Panc1 (cell line): Measurements from ENCODE around the gene PAX3. TPM values are rescaled to one million over a fixed set of nuclear protein-coding genes. Genes with fewer than 3 reads are reported as not detected.

Source experiments
- ATAC-seq: fragments of 200-7000 bp; cut with Tn5 transposase; 2 replicates; pipeline ENCODE4 v1.9.1; 2020; ENCODE audit warnings: mild to moderate bottlenecking, moderate library complexity
- BruUV-seq: library from RNA; stranded (reverse); fragments of 400-500 nt; replicated peaks from 2 replicates; lab custom pipeline; 2021; lab: Mats Ljungman, UMichigan
- CTCF ChIA-PET: fragments of 300-600 bp; sonication (Branson Sonifier 250); formaldehyde crosslinking; loops from one replicate; lab custom pipeline; 2022; ENCODE audit warnings: antibody characterized with exemption; lab: Charles Lee
- POLR2A ChIA-PET: fragments of 300-600 bp; sonication (Branson Sonifier 250); formaldehyde crosslinking; loops from one replicate; lab custom pipeline; 2022; ENCODE audit warnings: antibody characterized with exemption; lab: Charles Lee
- DNase-seq: peaks from one replicate; pipeline ENCODE4 v3.0.0-alpha.2; 2010; ENCODE audit warnings: low read depth, low spot score
- H3K27ac ChIP-seq: 2 replicates; pipeline ENCODE4 v1.5.1; 2011; ENCODE audit warnings: mild to moderate bottlenecking, low read length, inconsistent platforms
- H3K27me3 ChIP-seq: fragments of 200-500 bp; sonication (Bioruptor generic); 2 replicates; pipeline ENCODE4 v1.6.0; 2014; ENCODE audit warnings: low read length, inconsistent platforms; ENCODE audit not compliant: control insufficient read depth, insufficient read depth
- H3K36me3 ChIP-seq: fragments of 200-500 bp; sonication (Bioruptor generic); 2 replicates; pipeline ENCODE4 v1.5.1; 2014; ENCODE audit warnings: inconsistent platforms, mild to moderate bottlenecking, low read length, moderate library complexity; ENCODE audit not compliant: control insufficient read depth, insufficient read depth
- H3K4me1 ChIP-seq: 2 replicates; pipeline ENCODE4 v1.5.1; 2011; ENCODE audit warnings: inconsistent platforms, mild to moderate bottlenecking, low read length, moderate library complexity; ENCODE audit not compliant: control insufficient read depth, insufficient read depth
- H3K4me3 ChIP-seq, 2 experiments: 2 replicates each; pipeline ENCODE4 v1.5.1; 2011 to 2012; ENCODE audit warnings: low read depth in 2 of 2, low read length in 2 of 2, mild to moderate bottlenecking in 2 of 2, inconsistent platforms in 1 of 2, moderate library complexity in 1 of 2
- H3K9me3 ChIP-seq: fragments of 200-500 bp; sonication (Bioruptor generic); 2 replicates; pipeline ENCODE4 v1.5.1; 2014; ENCODE audit warnings: low read depth, mild to moderate bottlenecking, inconsistent platforms, low read length, moderate library complexity; ENCODE audit not compliant: control insufficient read depth, insufficient read depth
- POLR2AphosphoS5 ChIP-seq: IDR thresholded peaks from 2 replicates; pipeline ENCODE4 v1.6.1; 2012; ENCODE audit warnings: mild to moderate bottlenecking, low read depth, low read length, moderate library complexity
- SIN3A ChIP-seq: IDR thresholded peaks from 2 replicates; pipeline ENCODE4 v1.6.1; 2012; ENCODE audit warnings: low read depth, mild to moderate bottlenecking, low read length, moderate library complexity, borderline replicate concordance; ENCODE audit not compliant: insufficient read depth
- TCF7L2 ChIP-seq: IDR thresholded peaks from 2 replicates; pipeline ENCODE4 v1.6.1; 2011; ENCODE audit warnings: mild to moderate bottlenecking, low read depth, low read length, inconsistent platforms
- in situ Hi-C: cut with HindIII; loops from 2 replicates; pipeline ENCODE4 v1.10.0; 2016; ENCODE audit warnings: low sequenced_read_pairs, low pct_unique_long_range_greater_than_20kb
- intact Hi-C: fragments of 100-400 bp; cut with micrococcal nuclease; formaldehyde crosslinking; loops from one replicate; pipeline ENCODE4 v1.10.0; 2022; ENCODE audit not compliant: unreplicated experiment
- total RNA-seq: library from RNA; stranded (reverse); gene quantifications from one replicate; pipeline ENCODE4 v1.2.1, GENCODE V29; 2021; ENCODE audit not compliant: unreplicated experiment
- TF ChIP-seq, protein P1 (sequence below): fragments of 450-650 bp; IDR thresholded peaks from 2 replicates; pipeline ENCODE4 v1.5.1; 2017; ENCODE audit warnings: mild to moderate bottlenecking
- TF ChIP-seq, protein P2 (sequence below), 2 experiments: IDR thresholded peaks; 2 replicates each; pipeline ENCODE4 v1.6.1; 2011 to 2012; ENCODE audit warnings: low read depth in 2 of 2, control low read depth in 1 of 2, low read length in 1 of 2, mild to moderate bottlenecking in 1 of 2, moderate library complexity in 1 of 2; ENCODE audit not compliant: insufficient read depth in 1 of 2

Gene PAX3
- total RNA-seq, 1 experiment from 2014 or later = not detected

DNA sequence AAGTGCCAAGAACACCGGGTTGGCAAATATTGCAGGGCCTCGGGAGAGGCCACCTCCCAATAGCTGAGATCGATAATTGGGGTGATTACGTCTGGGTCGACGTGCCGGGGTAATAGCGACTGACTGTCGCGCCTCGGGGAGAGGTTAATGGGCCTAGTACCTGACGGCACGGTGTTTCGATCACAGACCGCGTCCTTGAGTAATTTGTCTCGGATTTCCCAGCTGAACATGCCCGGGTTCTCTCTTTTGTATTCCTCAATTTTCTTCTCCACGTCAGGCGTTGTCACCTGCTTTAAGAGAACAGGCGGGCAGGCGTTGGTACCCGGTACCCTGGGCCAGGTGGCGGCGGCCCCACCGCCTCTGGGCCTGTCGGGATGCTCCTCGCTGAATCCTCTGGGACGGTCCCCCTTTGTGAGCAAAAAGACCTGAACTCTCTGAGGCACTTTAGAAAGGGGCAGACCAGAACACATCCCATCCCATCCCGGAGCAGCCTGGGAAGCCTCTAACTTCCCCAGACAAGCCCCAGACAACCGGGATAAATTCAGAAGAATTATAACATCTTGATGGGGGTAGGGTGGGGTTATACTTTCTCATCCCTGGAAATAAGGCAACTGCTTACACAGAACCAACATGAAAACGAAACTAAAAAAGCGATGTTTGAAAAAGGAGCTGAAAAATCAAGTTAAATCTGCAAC is 3.3 kb downstream of the PAX3 start:
- in situ Hi-C loops = no loop called here
- Histone ChIP-seq H3K9me3 (no peaks in the 10 kb centered on the region), H3K36me3 (no peaks in the 10 kb centered on the region), H3K27ac (no peak overlapping the region), H3K27me3 (peaks cover 8% of the 10 kb centered on the region; the same call in 1 of the 2 replicates), H3K4me3 (peak overlapping the region; percentile 23 to 48), H3K4me1 (peaks cover 7% of the 10 kb centered on the region; the same call in 1 of the 2 replicates)
- ATAC-seq = 0 out of 2 replicates have a peak, but pooled peaks have one; percentile 11
- POLR2A ChIA-PET = no interaction called here
- TF ChIP-seq POLR2AphosphoS5 (no peak), TCF7L2 (no peak), SIN3A (no peak)
- TF ChIP-seq, protein P1, sequence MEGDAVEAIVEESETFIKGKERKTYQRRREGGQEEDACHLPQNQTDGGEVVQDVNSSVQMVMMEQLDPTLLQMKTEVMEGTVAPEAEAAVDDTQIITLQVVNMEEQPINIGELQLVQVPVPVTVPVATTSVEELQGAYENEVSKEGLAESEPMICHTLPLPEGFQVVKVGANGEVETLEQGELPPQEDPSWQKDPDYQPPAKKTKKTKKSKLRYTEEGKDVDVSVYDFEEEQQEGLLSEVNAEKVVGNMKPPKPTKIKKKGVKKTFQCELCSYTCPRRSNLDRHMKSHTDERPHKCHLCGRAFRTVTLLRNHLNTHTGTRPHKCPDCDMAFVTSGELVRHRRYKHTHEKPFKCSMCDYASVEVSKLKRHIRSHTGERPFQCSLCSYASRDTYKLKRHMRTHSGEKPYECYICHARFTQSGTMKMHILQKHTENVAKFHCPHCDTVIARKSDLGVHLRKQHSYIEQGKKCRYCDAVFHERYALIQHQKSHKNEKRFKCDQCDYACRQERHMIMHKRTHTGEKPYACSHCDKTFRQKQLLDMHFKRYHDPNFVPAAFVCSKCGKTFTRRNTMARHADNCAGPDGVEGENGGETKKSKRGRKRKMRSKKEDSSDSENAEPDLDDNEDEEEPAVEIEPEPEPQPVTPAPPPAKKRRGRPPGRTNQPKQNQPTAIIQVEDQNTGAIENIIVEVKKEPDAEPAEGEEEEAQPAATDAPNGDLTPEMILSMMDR = no peak
- TF ChIP-seq, protein P2, sequence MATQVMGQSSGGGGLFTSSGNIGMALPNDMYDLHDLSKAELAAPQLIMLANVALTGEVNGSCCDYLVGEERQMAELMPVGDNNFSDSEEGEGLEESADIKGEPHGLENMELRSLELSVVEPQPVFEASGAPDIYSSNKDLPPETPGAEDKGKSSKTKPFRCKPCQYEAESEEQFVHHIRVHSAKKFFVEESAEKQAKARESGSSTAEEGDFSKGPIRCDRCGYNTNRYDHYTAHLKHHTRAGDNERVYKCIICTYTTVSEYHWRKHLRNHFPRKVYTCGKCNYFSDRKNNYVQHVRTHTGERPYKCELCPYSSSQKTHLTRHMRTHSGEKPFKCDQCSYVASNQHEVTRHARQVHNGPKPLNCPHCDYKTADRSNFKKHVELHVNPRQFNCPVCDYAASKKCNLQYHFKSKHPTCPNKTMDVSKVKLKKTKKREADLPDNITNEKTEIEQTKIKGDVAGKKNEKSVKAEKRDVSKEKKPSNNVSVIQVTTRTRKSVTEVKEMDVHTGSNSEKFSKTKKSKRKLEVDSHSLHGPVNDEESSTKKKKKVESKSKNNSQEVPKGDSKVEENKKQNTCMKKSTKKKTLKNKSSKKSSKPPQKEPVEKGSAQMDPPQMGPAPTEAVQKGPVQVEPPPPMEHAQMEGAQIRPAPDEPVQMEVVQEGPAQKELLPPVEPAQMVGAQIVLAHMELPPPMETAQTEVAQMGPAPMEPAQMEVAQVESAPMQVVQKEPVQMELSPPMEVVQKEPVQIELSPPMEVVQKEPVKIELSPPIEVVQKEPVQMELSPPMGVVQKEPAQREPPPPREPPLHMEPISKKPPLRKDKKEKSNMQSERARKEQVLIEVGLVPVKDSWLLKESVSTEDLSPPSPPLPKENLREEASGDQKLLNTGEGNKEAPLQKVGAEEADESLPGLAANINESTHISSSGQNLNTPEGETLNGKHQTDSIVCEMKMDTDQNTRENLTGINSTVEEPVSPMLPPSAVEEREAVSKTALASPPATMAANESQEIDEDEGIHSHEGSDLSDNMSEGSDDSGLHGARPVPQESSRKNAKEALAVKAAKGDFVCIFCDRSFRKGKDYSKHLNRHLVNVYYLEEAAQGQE (IDR thresholded peaks at IDR 0.05; ENCODE audit: insufficient read depth in 1 of 2, low read depth in 2 of 2, low read length in 1 of 2) = no peak
- CTCF ChIA-PET = no interaction called here
- intact Hi-C loops = no loop called here
- no TSS peak for BruUV-seq
- no peak for DNase-seq

DNA sequence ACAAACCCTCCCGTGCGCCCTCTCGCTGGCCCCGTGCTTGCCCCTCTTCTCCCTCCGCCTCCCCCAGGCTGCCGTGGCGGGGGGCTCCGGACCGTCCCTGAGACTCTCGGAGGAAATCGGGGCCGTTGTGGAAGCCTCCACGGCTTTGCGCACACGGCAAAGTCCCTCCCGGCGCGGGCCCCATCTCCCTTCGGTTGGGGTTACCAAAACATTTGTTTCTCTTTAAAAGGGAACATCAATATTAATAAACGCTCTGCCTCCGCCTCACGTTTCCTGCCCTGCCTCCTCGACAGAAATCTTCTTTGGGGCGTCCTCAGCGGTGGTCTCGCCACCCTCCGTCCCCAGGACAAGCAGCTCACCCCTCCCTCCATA is 3.8 kb downstream of the PAX3 start:
- intact Hi-C loops = no loop called here
- in situ Hi-C loops = no loop called here
- Histone ChIP-seq H3K36me3 (no peaks in the 10 kb centered on the region), H3K27ac (no peak overlapping the region), H3K4me3 (peak overlapping the region; percentile 23 to 48), H3K9me3 (no peaks in the 10 kb centered on the region), H3K27me3 (peaks cover 9% of the 10 kb centered on the region; the same call in 1 of the 2 replicates), H3K4me1 (peaks cover 7% of the 10 kb centered on the region; the same call in 1 of the 2 replicates)
- TF ChIP-seq POLR2AphosphoS5 (no peak), TCF7L2 (no peak), SIN3A (no peak)
- TF ChIP-seq, protein P2 (IDR thresholded peaks at IDR 0.05; ENCODE audit: insufficient read depth in 1 of 2, low read depth in 2 of 2, low read length in 1 of 2) = no peak
- TF ChIP-seq, protein P1 = no peak
- no peak for ATAC-seq
- ChIA-PET CTCF (no interaction called here), POLR2A (no interaction called here)
- DNase-seq = no peak
- no TSS peak for BruUV-seq
